GM19099 (cell line): ENCODE results near the gene RNF20.

Source experiments
- POLR2A ChIP-seq: IDR thresholded peaks from 3 replicates; pipeline ENCODE4 v1.6.1; 2011; ENCODE audit warnings: low read depth; ENCODE audit not compliant: insufficient read length; ENCODE audit errors: extremely low read depth

The RNF20 gene

GRCh38 chr9:101571114-101571513 is 37.5 kb downstream of the RNF20 start:
- TF ChIP-seq POLR2A = no peak

- TF ChIP-seq POLR2A = no peak
Measured at GRCh38 chr9:101572316-101572715, 38.7 kb downstream of the RNF20 start.

DNA sequence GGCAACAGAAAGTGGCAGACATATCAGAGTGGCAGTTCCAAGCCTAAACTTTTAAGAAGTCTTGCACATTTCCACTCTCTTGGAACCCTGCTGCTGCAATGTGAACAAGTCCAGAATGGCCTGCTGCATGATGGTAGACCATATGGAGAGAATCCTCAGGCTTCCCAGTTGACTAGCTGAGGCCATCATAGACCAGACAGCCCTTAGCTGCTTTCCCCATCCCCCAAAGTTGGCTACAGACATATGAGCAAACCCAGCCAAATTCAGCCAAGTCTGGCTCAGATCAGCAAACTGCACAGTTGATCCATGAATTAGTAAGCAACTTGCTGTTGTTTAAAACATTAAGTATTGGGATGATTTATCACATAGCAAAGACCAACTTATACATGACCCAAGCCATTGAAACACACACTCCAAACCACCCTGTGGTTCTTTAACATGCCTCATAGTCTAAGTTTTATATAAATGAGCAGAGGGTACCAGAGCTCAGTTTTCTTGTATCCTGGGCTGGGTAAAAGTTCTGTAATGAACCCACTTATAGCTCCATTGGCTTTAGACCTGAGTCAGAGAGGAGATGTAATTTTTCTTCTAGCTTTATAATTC is 41.2 kb downstream of the RNF20 start:
- TF ChIP-seq POLR2A = no peak

DNA sequence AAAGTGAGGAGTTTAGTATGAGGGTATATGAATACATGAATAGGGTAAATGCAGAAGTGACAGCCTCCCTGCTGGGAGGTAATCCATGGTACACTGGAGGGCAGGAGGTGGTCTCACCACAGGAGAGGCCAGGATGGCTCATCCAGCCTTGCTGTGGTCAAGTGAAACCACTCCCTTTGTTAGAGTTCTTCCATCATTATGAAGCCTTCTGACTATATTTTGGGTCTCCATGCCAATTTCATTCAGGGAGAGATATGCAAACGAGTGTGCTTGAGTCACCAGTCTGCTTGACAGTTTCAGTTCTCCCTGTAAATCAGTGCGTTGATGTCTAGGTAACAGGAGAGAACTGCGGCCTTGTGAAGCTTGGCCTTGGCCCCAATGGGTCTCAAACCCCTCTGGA is 44.7 kb downstream of the RNF20 start:
- TF ChIP-seq POLR2A = no peak

DNA sequence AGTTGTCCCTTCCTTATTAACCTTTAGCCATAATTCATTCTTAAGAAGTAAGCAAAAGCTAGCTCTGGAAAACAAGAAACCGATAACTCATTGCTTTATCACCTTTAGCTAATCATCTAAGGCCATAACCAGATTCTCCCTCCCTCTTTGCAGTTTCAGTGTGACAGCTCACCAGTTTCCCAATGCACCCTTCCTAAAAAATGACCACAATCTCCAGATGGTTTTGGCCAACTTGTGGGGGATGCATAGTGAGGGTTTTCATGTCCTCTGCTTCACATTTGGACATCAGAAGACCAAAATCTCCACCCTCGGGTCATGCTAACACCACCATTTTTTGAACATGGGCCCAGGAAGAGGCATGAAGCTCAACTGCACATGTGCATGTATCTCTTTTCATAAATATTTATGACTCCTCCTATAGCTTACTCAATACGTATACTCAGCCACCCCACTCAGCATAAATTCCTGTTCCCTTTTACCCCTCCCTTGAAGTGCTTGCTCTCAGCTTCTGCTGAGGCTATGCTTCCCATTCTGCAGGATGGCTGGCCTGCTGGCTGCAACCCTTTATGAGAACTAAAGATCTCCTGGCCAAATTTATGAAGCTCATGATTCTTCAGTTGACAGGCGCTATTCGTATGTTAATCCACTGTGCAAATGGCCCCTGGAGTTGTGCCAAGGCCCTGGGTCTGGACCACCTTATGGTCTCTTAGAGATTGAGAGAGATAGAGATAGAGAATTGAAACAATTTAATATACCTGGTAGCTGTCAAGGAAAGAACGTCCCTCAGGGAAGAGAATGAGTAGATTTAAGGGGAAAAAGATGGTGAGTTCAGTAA is 46.3 kb downstream of the RNF20 start:
- TF ChIP-seq POLR2A = no peak

GRCh38 chr9:101582553-101582952 is 48.9 kb downstream of the RNF20 start:
- no peak for TF ChIP-seq POLR2A

GRCh38 chr9:101585740-101586139 is 52.1 kb downstream of the RNF20 start:
- no peak for TF ChIP-seq POLR2A

DNA sequence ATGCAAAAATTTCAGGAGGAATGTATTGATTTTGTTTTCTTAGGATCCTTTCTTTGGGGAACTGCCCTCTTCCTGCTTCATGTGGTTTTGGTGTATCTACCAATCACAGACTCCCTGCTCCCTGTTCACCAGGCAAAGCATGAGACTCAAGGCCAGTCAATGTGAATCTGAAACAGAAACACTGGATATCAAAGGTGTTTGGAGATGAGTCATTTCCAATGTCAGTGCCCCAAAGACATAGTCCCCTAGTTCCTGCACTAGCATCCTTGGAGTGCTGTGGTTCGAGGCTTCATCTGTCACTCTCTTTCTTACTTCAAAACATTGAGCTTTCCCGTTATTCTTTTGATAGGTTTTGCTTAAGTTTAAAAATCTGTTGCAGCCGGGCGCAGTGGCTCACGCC is 53.0 kb downstream of the RNF20 start:
- no peak for TF ChIP-seq POLR2A

- no peak for TF ChIP-seq POLR2A
Measured at GRCh38 chr9:101587332-101588043, 53.8 kb downstream of the RNF20 start.

GRCh38 chr9:101590901-101591300 is 57.2 kb downstream of the RNF20 start:
- TF ChIP-seq POLR2A = no peak

- no peak for TF ChIP-seq POLR2A
Measured at GRCh38 chr9:101591787-101592446, 58.3 kb downstream of the RNF20 start.

DNA sequence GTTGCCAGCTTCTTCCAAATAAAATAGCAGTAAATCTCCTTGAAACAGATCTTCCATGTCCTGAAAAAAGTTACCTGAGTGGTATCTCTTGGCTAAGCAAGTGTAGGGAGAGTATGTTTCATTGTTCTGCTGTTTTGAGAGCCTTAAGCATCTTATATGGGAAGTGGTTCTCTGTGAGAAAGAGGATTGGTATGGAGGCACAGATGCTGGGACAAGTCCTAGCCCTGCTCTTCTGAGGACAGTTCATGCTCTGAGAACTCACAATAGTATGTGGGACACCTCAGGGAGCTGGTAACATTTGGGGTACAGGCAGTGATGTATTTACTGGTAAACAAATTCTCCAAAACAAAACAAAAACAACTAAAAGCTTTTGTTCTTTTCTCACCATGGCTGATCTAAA is 59.1 kb downstream of the RNF20 start:
- no peak for TF ChIP-seq POLR2A

DNA sequence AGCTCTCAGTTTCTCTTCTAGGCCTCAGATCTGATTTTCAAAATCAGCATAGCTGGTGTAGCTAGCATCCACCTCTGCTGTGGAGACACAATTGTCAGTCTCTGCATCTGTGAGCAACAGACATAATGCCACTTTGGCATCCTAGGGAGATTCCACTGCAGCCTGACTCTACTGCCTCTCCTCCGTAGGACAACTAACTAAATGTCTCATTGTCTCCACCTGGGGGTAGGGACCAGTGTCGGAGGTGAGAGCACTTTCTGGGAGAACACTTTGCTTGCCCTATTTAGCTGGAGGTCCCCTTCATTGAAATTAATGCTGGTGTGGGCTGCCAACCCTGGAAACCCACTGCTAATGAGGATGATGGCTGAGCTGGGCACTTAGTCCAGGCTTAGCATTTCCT is 59.7 kb downstream of the RNF20 start:
- no peak for TF ChIP-seq POLR2A

- no peak for TF ChIP-seq POLR2A
Measured at GRCh38 chr9:101594796-101595195, 61.1 kb downstream of the RNF20 start, which contains the start of gene PPP3R2. Gene PPP3R2 (minus strand): TSS chr9:101594969. CDS start chr9:101594921, 48 bp downstream.
